Activated CD8-positive, alpha-beta memory T cell treated with anti-CD3 and anti-CD28 coated beads, Interleukin-2, amount 50 U/mL, for 1 hour (primary cell): ENCODE results near the gene P2RX2.

Experiments used
- DNase-seq: peaks from one replicate; pipeline ENCODE4 v3.0.0-alpha.2; 2020; ENCODE audit errors: extremely low read depth

The P2RX2 gene

GRCh38 chr12:132618683-132619043 lies at the start of gene P2RX2:
Gene P2RX2, plus strand, starts transcription at chr12:132618776. Its CDS starts 41 bp downstream, at chr12:132618817.
- no peak for DNase-seq

GRCh38 chr12:132568826-132569480 lies 49.6 kb upstream of the P2RX2 start:
- DNase-seq, result no peak

- DNase-seq, result no peak
These were observed 48.6 kb upstream of the P2RX2 start for GRCh38 chr12:132569856-132570480.

GRCh38 chr12:132570635-132571034 lies 47.9 kb upstream of the P2RX2 start:
- no peak for DNase-seq

- DNase-seq, result no peak
These were observed 47.5 kb upstream of the P2RX2 start for GRCh38 chr12:132571051-132571450.

GRCh38 chr12:132571598-132571997 lies 47.0 kb upstream of the P2RX2 start:
- no peak for DNase-seq

- no peak for DNase-seq
These were observed 46.5 kb upstream of the P2RX2 start for GRCh38 chr12:132572106-132572505.

GRCh38 chr12:132572801-132573760 lies 45.5 kb upstream of the P2RX2 start:
- no peak for DNase-seq

GRCh38 chr12:132574271-132574996 lies 44.1 kb upstream of the P2RX2 start:
- DNase-seq, result no peak

- no peak for DNase-seq
These were observed 42.9 kb upstream of the P2RX2 start for GRCh38 chr12:132575661-132576060.

GRCh38 chr12:132576701-132577100 lies 41.9 kb upstream of the P2RX2 start:
- DNase-seq, result no peak

- DNase-seq, result no peak
These were observed 41.2 kb upstream of the P2RX2 start for GRCh38 chr12:132577191-132577920.

- no peak for DNase-seq
These were observed 40.5 kb upstream of the P2RX2 start for GRCh38 chr12:132578118-132578517.

- no peak for DNase-seq
These were observed 39.8 kb upstream of the P2RX2 start for GRCh38 chr12:132578826-132579225.

GRCh38 chr12:132579744-132580143 lies 38.8 kb upstream of the P2RX2 start:
- no peak for DNase-seq

GRCh38 chr12:132580701-132581292 lies 37.8 kb upstream of the P2RX2 start:
- DNase-seq, result no peak

- DNase-seq, result no peak
These were observed 37.1 kb upstream of the P2RX2 start for GRCh38 chr12:132581348-132582057.

- no peak for DNase-seq
These were observed 36.5 kb upstream of the P2RX2 start for GRCh38 chr12:132582058-132582420.

- DNase-seq, result no peak
These were observed 35.8 kb upstream of the P2RX2 start for GRCh38 chr12:132582582-132583410.

GRCh38 chr12:132583411-132583710 lies 35.2 kb upstream of the P2RX2 start:
- no peak for DNase-seq
